Erythroblast (primary cell): Measurements from ENCODE around the gene IRF2.

Experiments
- GATA1 ChIP-seq: IDR thresholded peaks from 2 replicates; pipeline ENCODE4 v1.6.1; 2011; ENCODE audit warnings: low read depth, mild to moderate bottlenecking, control low read depth, low read length, moderate library complexity
- POLR2A ChIP-seq: IDR thresholded peaks from 2 replicates; pipeline ENCODE4 v1.6.1; 2011; ENCODE audit warnings: mild to moderate bottlenecking, low read length

- TF ChIP-seq POLR2A (no peak), GATA1 (no peak)
Observed at GRCh38 chr4:184477201-184477999, 3.0 kb upstream of the IRF2 start.
